NCI-H1048 (cell line): ENCODE measurements around the gene EPDR1.

Experiments
- DNase-seq: peaks from one replicate; lab custom pipeline; 2025; lab: John Stamatoyannopoulos, UW

EPDR1 gene

DNA sequence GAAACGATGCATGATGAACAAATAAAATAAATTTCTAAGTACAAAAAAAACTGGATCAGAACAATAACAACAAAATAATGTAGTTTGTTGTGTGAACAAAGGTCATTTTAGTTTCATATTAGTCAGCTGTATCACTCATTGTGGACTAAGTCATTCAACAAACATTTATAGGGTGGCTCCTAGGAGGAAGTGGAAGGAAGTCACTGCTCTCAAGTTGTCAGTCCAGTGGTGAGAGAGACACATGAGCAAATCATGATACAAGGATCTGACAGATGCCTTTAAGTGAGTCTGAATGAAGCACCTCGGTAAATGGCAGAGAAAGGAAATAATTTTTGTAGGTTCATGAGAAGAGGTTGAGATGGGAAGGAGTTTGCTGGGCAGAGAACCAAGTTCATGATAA lies 56.8 kb downstream of the EPDR1 start:
- no peak for DNase-seq

DNA sequence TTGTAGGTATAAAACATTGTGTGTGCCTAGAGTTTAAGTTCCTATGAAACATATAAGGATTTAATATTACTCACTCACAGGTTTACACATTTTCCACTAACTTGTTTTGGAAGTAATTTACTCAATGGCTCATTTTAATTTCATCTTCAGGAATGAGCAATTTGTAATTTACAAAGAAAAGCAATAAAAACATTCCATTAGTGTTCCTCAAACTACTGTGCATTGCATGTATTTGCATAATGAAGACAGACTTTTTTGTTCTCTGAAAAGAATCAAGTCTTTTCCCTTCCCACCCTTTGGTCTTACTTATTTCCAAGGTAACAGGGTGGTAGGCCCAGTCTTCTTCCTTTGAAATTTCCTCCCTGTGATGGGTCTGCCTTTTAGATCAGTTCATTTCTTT lies 61.2 kb downstream of the EPDR1 start:
- DNase-seq, result no peak

DNA sequence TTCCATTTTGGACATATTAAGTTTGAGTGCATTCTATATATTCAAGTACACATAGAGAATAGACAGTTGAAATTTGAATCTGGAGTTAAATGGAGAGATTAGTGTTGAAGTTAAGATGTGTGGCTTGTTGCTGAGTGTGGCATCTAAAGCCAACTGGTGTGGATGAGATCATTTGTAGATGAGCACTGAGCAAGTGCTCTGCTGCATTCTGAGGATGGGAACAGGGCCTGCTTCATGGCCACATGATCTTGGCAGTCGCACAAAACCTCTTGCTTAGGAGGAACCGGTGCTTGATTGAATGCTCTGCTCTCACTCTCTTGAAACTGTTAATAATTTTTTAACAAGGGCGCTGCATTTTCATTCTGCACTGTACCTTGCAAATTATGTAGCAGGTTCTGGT lies 62.0 kb downstream of the EPDR1 start:
- no peak for DNase-seq

DNA sequence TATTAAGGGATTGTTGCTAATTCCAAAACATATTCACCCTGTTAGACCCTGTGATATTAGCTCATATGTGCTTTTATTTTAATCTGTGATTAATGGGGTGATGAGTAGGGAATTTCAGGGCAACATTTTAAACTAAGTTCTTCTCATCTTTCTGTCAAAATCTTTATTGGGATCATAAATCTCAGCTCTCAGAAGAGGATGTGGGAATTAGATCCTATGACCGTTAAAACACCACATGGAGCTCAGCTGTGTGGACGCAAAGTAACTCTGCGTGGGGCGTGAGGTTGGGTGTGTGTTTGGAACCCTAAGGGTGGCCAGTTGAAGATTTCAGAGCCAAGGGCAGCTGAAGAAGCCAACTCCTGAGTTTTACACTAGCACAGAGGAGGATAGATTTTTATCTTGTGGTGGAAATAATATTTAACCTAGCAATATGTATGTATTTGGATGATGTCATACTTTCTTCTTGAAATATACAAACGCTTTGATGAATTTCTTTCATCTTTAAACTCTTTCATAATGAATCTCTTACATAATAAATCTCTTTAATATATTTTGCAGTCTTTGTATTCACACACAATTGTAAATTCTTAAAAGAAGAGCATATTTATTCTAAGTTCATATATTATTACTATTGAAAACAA lies 64.4 kb downstream of the EPDR1 start:
- DNase-seq, result no peak

DNA sequence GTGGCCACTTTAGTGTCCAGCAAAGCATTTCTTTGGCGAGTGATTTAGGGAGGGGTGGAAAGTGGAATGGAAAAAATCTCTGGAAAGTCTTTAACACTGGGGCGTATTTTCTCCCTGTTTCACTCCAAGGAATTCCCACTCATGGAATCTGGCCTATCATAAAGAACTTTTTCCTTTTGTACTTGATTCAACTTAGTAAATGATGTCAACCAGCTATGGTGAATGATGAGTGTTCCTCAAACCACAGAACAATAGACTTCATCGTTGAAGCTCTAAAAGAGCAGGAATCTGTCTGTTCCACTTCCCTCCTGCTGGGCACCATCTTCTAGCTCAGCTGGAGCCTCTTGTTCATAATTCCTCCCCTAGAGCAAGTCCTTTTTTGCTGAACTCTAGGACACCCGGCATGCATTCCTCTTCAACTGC lies 66.5 kb downstream of the EPDR1 start:
- DNase-seq, result no peak

DNA sequence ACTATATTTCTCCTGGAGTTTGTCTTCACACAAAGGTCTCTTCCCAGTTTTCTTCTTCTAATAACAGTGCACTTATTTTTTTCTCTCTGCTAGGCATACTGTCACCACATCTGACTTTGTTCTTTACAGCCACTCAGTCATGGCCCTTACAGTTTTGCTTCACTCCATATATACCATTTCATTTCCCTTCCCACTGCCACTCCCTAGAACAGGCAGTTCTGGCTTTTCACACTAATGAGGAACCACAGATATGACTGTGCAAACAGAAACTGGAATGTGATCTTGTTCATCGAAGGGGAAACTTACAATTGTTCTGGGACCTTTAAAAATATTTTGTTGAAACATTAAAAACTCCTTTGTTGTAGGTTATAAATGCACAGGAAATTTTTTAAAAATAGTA lies 67.3 kb downstream of the EPDR1 start:
- DNase-seq, result no peak

DNA sequence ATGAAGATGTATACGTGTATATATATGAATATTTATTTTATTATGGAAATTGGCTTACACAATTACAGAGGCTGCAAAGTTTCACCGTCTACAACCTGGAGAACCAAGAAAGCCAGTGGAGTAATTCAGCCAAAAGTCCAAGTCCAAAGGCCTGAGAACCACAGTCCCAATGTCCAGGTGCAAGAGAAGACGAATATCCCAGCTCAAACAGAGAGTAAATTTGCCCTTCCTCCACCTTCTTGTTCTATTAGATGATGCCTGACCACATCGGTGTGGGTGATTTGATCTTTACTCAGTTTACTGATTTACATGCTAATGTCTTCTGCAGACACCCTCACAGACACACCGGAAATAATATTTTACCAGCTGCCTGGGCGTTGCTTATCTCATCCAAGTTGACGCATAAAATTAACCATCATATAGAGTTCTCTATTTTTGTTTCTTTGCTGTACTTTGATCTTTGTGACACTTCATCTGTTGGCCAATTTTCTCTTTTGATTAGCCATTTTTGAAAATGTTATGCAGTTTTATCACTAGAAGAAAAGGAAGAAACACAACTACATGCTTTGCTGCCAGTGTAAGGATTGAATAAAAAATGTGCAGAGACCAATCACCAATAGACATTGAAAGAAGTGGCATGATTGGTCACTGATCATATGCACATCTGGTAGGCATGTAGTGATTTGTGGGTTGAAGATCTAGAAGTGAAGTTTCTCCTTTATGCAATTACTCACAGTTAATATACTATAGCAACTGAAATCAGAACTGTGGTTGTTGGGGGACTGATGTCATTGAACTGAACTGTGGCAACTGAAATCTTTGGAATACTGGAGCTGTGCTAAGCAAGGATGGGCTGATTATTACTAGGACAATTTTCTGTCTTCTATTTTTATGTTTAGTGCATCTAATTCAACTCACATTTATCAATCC lies 68.5 kb downstream of the EPDR1 start:
- DNase-seq, result no peak

DNA sequence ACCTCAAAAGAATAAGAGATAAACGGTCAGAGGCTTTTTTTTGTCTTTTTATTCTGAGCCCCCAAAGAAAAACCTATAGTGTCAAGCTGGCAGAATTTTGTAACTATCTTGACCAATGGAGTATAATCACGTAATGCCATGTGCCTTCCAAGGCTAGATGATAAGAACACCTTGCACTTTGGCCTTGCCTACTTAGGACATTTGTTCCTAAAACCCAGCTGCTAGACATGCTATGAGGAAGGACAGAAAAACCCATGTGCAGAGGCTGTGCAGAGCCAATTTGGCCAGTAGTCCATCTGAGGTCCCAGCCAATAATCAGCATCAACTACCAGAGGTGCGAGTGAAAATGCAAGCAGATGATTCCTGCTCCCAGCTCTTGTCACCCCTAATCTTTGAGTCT lies 69.9 kb downstream of the EPDR1 start:
- DNase-seq, result no peak

DNA sequence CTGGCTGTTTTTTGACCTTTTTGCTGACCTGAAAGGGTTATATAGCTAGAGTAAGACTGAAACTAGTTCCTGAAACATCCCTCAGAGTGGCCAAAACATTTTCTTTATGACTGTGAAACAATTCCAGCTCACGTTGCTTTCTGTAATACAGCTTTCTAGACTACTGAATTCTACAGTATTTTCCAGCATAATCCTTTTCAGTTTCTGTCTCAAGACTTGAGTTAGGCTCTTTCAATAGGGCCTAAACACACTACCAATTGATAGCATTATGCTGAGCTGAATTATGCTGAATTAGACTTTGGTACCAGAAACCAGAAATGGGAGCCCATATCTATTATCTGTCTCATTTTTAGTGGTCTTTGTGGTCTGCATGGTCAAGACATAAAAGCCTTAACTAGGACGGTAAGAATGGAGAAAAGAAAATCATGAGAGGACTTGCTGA lies 72.6 kb downstream of the EPDR1 start:
- DNase-seq, result no peak

DNA sequence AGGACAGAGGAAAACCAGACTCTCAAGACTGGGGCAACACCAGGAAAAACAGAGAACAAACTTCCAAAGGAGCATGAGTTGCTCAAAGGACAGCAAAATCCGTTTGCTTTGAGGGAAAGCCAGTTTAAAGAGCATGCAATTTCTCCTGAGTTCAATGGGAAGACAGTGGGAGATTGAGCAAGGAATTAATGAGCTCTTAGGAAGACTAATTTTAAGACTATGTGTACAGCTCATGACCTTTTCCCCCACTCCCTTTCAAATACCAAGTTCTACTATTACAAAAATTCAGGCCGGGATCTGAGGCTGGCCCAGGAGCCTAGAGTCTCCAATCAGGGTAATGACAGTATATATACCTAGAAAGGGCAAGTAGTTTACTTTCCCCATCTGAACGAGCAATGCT lies 79.2 kb downstream of the EPDR1 start:
- no peak for DNase-seq

DNA sequence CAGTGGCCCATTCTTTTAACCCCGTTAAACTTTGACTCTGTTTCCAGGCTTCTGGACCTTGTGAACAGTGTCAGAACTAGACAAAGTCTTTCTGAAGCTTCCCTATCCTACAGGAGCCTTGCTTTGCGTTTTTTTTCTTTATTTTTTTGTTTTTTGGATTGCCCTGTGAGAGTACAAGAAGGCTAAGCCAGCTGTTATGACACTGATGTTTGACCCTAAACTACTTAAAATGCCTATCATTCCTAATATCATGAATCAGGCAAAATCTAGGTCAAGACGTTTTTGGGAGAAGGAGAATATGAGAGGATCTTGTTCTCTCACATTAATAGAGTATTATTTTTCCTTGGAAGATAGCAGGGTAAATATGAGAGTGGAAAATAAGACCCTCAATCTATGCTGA lies 79.8 kb downstream of the EPDR1 start:
- DNase-seq, result no peak
